GM21786 (cell line): ENCODE measurements around the gene SRSF10.
"Not testable (repeated sequence)": the region's sequence is repeated elsewhere in the genome, so short reads cannot be mapped to it uniquely, and the experiment has no call there.

Experiments
- ATAC-seq: cut with Tn5 transposase; IDR thresholded peaks from one replicate; pipeline ENCODE4 v1.9.1; 2021; ENCODE audit not compliant: unreplicated experiment

The SRSF10 gene

DNA sequence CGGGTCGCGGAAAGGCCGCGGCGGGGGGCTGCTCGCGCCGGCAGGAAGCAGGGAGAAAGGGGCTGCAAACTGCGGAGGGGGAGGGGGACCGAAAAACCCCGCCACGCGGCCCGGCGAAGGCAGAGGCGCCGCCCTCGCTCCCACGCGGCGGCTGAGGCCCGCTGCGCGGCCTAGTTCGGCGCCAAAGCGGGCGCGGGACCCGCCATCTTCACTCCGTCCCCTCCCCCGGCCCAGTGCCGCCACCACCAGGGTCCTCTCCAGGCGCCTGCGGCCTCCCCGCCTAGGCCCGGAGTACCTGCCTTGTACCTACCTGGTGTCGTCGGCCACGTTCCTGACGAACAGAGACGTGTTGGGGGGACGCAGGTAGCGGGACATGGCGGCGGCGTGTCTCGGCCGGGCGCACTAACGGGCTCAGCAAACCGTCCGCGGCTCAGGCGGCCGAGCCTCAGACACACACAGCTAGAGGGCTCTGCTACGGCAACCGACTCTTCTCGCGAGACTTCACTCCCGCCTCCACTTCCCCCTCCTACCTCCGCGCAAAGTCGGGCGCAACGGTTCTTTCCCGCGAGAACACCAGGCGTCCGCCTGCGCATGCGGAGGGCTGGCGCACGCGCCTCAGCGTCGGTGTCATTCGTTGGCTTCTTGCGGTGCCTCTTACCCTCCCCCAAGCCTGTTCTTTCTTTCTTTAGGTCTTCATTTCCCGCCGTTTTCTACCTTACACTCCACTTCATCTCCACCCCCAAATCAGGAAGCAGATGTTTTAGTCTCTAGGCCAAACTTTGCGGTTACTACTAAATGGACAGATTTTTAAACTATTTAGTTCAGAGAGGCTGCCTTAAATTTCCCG is at the start of gene SRSF10:
TSS of gene SRSF10 (minus strand) at position 447 of the 847 bp plus-strand sequence. CDS start at position 375, 72 bp downstream.
- peak; percentile 89 for ATAC-seq

DNA sequence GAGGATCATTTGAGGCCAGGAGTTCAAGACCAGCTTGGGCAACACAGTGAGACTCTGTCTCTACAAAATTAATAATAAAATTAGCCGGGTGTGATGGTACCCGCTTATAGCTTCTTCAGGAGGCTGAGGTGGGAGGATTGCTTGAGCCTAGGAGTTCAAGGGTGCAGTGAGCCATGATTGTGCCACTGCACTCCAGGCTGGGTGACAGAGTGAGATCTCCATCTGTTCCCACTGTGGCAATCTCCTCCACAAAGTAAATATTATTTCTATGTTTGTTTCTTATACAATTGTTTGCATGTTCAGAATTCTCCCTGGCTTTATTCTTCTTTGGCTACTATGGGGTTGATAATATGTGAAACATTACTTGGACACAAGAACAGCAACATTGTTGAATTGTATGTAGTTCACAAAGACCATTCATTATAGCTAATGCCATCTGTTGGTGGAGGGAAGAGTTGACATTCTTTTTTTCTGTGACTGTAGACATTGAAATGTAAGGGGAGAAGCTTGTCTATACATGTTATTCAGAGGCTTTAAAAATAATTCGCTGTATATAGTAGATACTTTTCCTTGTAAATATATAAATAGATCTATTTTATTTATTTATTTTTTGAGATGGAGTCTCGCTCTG is 47.8 kb upstream of the SRSF10 start:
- ATAC-seq: no peak

DNA sequence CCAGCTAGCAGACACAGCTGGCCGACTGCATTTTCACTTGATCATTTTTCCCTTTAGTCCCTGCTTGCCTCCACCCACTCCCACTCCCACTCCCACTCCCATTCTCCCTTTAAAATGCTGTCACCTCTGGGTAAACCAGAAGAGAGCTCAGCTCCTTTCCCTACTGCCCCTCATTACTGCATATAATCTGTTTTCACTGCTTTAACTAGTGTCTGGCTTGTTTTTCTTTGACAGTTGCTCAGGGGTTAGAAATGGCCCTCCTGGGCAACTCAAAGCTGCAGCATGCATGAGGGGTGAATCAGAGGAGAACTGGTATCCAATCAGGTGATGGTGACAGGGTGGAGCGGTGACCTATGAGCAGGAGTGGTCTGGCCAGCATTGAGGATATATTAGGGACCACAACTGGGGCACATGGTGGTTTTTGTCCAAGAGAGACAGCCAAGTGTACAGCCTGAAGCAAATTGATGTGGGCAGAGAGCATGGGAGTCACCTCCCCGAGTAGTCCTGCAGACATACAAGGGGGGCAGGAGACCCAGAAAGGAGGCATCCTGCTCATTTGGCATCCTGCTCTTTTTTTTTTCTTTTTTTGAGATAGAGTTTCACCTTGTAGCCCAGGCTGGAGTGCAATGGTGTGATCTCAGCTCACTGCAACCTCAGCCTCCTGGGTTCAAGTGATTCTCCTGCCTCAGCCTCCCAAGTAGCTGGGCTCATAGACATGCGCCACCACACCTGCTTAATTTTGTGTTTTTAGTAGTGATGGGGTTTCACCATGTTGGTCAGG is 42.6 kb upstream of the SRSF10 start:
- no peak for ATAC-seq

DNA sequence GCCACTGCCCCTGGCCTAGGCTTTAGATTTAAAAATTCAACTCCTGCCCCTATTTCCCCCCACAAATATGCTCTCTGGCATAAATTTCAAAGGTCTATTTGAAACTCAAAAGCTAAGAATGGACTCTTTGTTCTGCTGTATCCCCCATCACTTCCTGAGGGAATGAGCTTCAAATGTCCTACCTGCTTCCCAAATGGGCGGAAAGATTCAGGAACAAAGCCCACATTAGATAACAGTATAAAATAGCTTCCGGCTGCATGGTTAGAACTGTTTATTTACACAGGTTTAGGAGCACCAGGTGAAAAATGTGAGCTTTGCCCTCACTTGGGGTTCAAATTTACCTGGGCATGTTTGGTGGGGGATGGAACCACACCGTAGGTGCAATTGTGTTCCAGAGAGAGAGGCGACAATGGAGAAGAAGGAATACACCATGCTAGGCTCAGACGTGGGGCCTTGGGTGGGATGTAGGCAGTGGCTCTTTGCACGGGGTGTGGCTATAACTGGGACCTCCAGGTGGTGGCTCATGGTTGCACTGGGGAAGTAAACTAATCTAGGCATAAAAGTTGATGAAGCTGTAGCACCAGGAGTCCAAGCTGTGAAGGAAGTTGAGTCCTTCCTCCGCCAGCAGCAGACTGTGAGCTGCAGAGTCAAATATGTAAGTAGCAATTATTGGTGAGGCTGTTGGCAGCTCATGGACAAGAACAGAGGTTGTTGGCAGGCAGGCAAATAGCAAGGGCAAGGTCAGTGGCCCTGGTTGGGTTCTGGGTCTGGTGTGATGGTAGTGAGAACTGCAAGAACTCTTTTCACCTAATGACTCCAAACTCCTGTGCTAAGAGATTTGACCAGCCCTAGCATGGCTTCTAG is 41.5 kb upstream of the SRSF10 start:
- no peak for ATAC-seq

DNA sequence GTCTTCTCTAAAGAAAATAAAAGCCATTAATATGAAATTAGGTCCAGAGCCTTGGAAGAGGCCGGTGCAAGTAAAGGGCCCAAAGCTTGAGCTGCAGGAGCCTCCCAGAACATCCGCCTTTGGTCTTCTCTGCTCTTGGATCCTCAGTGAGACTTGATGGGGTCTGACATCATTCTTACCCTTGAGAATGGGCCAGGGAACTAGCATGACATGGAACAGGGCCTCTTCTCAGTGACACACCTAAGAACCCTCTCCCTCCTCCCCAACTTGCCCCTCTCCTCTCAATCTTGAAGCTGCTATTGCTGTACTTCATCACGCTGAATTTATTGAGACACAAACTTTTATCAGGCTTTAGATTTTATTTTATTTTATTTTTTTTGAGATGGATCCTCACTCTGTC is 40.3 kb upstream of the SRSF10 start:
- ATAC-seq: no peak

DNA sequence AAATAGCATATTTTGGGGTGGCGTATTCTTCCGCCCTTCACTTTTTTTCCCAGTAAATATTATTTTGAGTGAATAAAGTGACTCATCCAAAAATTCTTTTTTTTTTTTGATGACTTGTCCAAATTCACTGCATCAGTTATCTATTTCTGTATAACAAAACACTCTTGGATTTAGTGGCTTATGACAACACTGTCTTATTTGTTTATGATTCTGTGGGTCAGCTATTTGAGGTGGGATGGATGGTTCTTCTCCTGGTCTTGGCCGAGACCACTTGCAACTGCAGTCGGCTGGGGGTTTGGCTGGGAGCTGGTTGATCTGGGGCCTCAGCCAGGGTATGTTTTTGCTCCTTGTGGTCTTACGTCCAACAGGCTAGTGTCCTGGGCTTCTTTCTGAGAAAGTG is 39.9 kb upstream of the SRSF10 start:
- no peak for ATAC-seq

DNA sequence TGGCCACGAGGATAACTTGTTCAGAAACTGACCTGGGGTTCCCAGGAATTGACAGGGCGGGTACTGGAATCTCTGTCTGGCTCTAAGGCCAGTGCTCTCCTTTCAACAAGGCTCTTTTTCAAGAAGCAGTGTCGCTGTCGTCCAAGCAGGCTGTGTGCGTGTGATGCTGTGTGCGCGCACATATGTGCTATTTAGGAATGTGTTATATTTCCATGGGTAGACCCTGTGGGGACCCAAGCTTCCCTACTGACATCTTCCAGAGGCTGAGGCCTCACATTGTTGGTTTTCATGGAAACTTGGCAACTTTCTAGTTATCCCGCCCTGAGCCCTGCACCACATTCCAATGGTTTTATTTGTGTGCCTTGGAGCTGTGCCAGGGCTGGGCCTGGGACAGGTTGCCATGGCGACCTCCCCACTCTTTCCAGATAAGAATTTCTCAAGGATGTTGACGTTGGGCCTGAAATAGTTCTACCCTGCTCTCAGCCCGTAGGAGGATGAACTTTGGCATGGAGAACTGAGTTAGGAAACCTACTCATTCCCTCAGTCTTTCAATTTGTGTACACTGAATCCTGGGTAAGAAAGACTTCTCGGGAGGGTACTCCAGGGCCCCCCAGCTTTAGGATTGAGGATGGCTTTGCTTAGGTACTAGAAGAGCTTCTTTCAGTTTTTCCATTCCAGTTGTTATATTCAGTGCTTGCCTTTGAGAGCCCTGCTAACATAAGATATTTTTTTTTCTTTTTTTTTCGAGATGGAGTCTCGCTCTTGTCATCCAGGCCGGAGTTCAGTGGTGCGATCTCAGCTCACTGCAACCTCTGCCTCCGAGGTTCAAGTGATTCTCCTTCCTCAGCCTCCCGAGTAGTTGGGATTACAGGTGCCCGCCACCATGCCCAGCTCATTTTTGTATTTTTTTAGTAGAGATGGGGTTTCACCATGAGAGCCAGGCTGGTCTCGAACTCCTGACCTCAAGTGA is 38.8 kb upstream of the SRSF10 start:
- ATAC-seq: no peak

DNA sequence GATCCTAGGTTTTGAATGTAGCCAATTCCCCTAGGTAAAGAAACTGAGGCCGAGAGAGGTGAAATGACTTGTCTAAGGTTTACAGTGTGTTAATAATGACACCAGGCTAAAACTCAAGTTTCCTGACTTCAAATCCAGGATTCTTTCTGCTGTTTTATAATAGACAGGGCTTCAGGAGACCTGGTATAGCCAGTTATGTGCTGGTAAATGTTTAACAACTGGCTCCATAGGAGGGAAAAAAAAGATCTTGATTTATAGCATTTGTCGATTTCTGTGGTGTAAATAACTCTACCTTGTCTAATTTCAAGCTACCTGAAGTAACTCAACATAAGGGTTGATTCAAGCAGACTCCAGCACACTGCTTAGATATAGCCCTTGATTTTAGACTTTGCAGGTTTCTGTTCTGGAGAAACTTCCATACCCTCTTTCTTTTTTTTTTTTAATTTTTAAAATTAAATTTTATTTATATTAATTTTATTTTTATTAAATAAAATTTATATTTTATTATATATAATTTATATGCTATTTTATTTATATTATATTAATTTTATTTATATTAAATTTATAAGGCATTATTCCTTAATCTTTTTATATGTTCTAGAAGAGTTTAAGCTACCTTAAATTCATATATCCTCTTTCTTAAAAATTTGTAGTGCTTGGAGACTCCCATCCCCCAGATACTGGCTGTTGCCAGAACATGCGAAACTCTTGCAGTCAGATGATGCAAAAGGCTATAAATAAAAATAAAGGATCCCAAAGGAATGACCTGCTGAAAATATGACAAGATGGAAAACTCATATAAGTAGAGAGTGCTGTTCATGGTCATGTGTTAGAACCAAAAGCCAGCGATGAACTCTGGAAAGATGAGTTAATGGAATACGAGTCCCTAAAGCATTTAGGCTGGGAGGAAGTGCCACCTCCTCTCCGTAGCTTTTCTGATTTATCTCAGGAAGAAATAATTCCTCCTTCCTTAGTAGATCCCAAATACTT is 35.4 kb upstream of the SRSF10 start:
- no peak for ATAC-seq

DNA sequence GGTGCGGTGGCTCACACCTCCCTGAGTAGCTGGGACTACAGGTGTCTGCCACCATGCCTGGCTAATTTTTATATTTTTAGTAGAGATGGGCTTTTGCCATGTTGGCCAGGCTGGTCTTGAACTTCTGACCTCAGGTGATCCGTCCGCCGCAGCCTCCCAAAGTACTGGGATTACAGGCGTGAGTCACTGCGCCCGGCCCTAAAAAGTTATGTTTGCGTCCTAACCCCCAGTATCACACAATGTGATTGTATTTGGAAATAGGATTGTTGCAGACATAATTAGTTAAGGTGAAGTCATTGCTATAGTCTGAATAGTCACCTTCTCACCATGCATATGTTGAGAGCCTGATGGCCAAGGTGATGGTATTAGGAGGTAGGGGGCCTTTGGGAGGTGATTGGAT is 32.8 kb upstream of the SRSF10 start:
- not testable (repeated sequence) for ATAC-seq

DNA sequence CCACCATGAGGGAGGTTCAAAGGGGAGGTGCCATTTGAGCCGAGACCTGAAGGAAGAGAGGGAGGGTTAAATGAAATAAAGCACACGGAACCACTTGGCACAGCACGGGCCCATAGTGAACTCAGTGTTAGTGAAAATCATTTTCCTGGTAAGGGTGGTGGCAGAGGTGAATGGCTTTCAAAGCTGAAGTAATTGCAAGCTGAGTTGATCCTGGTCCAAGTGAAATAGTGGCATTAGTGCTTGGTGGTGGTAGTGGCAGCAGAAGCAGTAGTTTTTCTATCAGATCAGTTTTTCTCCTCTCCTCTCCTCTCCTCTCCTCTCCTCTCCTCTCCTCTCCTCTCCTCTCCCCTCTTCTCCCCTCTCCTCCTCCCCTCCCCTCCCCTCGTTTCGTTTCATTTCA is 30.5 kb upstream of the SRSF10 start:
- no peak for ATAC-seq

DNA sequence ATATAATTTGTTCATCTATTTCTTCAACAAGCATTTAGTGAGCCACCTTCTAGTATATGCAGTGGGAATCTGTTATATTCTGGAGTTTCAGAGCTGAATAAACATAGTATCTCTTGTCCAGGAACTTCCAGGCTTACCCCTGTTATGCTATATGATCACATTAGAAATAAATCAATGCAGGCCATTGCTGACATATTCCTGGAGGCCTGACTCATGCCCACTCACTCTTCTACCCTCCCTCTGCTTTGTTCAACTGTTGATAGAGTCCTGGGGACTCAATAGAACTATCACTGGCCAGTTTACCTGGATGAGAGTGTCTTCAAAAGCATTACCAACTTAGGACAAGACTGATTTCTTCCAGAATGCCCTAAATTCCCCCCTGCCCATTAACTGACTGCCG is 29.3 kb upstream of the SRSF10 start:
- no peak for ATAC-seq

DNA sequence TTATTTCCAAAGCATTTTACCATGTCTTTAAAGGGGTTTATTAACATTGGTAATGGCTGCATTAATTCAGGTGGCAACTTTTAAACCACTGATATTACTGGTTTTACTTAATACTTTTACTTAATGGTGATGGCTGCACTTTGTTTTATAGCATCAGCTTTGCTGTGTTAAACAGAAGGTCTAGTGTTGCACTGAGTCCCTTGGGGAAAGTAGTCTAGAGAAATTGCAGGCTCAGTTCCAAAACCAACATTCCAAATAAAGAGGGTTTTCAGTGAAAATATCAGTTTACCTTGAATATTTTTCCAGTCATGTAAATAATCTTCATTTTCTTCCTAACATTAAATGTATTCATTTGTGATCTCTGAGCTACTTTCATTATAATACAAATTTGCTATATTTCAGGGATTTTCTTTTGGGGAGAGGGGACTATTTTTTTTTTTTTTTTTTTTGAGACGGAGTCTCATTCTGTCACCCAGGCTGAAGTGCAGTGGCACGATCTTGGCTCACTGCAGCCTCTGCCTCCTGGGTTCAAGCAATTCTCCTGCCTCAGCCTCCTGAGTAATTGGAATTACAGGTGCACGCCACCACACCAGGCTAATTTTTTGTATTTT is 28.6 kb upstream of the SRSF10 start:
- ATAC-seq: not testable (repeated sequence)

DNA sequence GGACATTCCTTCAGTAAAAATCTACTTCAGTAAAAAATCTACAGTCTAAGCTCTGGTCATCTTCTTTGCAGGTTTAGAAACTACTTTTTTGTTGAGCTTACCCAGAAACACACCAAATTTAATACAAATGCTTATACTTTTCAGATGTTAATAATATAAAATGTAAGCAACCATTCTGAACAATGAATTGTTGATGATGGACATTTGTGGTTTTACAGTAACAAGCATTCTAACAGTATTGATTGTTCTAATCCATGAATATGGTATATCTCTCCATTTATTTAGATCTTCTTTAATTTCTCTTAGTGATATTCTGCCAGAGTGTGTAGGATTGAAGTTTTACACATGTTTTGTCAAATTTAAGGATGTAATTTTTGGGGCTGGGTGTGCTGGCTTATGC is 27.0 kb upstream of the SRSF10 start:
- no peak for ATAC-seq

DNA sequence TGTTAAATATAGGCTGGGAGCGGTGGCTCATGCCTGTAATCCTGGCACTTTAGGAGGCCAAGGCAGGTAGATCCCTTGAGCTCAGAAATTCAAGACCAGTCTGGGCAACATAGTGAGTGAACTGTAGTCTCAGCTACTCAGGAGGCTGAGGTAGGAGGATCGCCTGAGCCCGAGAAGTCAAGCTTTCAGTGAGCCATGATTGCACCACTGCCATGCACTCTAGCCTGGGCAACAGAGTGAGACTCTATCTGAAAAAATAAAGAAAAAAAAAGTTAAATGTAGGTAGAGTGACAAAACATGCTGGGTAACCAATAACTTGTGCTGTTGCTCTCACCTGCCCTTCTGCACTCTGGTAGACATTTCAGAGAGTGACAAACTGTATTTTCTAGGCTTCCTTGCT is 25.0 kb upstream of the SRSF10 start:
- ATAC-seq: no peak

DNA sequence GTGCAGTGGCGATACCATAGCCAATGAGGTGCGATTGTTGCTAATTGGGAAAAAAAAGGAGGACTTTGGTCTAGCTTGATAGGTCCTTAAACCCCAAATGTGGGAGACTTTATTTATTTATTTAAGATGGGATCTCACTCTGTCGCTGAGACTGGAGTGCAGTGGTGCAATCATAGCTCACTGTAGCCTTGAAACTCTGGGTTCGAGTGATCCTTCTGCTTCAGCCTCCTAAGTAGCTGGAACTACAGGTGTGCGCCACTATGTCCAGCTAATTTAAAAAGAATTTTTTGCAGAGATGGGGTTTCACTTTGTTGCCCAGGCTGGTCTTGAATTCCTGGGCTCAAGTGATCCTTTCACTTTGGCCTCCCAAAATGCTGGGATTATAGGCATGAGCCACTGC is 24.0 kb upstream of the SRSF10 start:
- ATAC-seq: no peak

DNA sequence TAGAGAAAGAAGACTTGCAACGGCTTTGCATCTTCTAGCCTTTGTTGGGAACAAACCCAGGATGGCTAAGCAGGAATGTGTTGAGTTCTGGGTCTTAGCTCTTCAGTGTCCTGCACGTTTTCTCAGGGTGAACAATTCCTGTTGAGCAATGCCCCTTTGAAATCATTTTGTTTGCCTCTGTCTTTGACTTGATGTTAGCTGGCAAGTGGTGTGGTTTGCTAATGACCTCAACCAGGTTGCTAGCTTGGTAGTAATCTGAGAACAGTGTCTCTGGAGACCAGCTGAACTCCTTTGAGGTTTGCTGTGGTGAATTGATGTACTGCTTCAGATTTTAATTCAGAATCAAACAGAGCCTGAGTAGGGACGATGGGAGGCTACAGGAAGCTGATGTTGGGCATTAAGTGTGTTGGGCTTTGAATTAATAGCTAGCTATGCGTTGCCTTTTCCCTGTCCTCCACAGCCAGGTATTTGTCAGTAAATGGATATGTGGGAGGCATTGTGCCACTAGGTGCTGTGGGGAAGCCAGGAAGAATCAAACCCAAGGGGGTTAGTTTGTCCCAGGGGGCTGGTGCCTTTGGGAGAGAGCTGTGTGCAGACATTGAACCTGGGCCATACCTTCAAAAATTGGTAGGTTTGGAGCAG is 23.3 kb upstream of the SRSF10 start:
- ATAC-seq: peak; percentile 62

DNA sequence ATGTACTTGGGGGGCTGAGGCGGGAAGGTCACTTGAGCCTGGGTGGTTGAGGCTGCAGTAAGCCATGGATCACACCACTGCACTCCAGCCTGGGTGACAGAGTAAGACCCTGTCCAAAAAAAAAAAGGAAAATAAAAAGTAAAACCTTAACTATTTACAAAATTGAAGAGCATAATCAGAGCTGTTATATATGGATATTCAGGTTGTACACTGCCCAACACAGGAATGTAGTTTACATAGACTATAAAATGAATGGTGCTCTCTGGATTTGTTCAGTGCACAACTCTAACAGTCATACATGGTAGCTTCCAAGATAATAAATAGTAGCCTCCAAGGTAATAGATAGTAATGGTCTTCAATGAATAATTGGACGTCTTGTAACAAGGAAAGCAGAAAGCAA is 22.6 kb upstream of the SRSF10 start:
- no peak for ATAC-seq
